Natural killer cell (primary cell): Measurements from ENCODE around the gene SLC25A21. TPM values are rescaled to one million over a fixed set of nuclear protein-coding genes. Genes with fewer than 3 reads are reported as not detected.

Experiments used
- ATAC-seq, 3 donors: fragments of 150-1000 bp in 2 of 3; fragments of 200-7000 bp in 1 of 3; cut with Tn5 transposase; 1 replicate in 1 of 3; 2 replicates in 2 of 3; pipeline ENCODE4 v1.10.0; 2021; ENCODE audit warnings: mild to moderate bottlenecking in 2 of 3, moderate library complexity in 2 of 3
- DNase-seq, 2 donors: peaks; one replicate each; pipeline versions ENCODE4 v3.0.0 to v3.0.0-alpha.2; 2013 to 2021; ENCODE audit warnings: mixed read lengths in 1 of 2
- H3K27ac ChIP-seq: one replicate; pipeline ENCODE4 v1.5.1; 2013; ENCODE audit warnings: mild to moderate bottlenecking, low read length
- H3K27me3 ChIP-seq: one replicate; pipeline ENCODE4 v1.6.1; 2013; ENCODE audit warnings: low read length; ENCODE audit not compliant: control insufficient read depth, insufficient read depth
- H3K36me3 ChIP-seq: one replicate; pipeline ENCODE4 v1.6.1; 2013; ENCODE audit warnings: low read length; ENCODE audit not compliant: control insufficient read depth, insufficient read depth
- H3K4me1 ChIP-seq: one replicate; pipeline ENCODE4 v1.6.1; 2013; ENCODE audit warnings: low read length; ENCODE audit not compliant: control insufficient read depth, insufficient read depth
- H3K4me3 ChIP-seq: one replicate; pipeline ENCODE4 v1.5.1; 2013; ENCODE audit warnings: low read length
- H3K9me3 ChIP-seq: one replicate; pipeline ENCODE4 v1.6.1; 2013; ENCODE audit warnings: low read length; ENCODE audit not compliant: control insufficient read depth, insufficient read depth
- H3K27ac Mint-ChIP-seq, 2 donors: one replicate each; pipeline ENCODE4 v1.8.0; 2022; ENCODE audit warnings: mild to moderate bottlenecking in 2 of 2, mixed read lengths in 2 of 2, moderate library complexity in 1 of 2
- H3K27me3 Mint-ChIP-seq, 2 donors: one replicate each; pipeline ENCODE4 v1.8.0; 2022; ENCODE audit warnings: low read depth in 2 of 2, mixed read lengths in 2 of 2
- H3K36me3 Mint-ChIP-seq: one replicate; pipeline ENCODE4 v1.8.0; 2022; ENCODE audit warnings: mixed read lengths
- H3K4me1 Mint-ChIP-seq, 2 donors: one replicate each; pipeline ENCODE4 v1.8.0; 2022; ENCODE audit warnings: mixed read lengths in 2 of 2
- H3K4me3 Mint-ChIP-seq: one replicate; pipeline ENCODE4 v1.8.0; 2022; ENCODE audit warnings: mild to moderate bottlenecking, moderate library complexity, mixed read lengths
- H3K9me3 Mint-ChIP-seq, 2 donors: one replicate each; pipeline ENCODE4 v1.8.0; 2022; ENCODE audit warnings: mixed read lengths in 2 of 2
- WGBS: methylation state at CpG from one replicate; pipeline ENCODE4 v1.1.7; 2013; ENCODE audit warnings: missing lambda C conversion rate; ENCODE audit not compliant: insufficient coverage; 5-methylcytosine and 5-hydroxymethylcytosine counted together
- intact Hi-C: fragments of 100-400 bp; cut with micrococcal nuclease; formaldehyde crosslinking; loops from one replicate; pipeline ENCODE4 v1.14.2; 2022
- total RNA-seq, 4 donors: library from RNA; stranded (reverse); fragments of 120-200 nt in 1 of 4; gene quantifications; one replicate each; pipeline versions ENCODE4 v1.2.3 to v1.2.4, GENCODE V29; 2013 to 2022
- TF ChIP-seq, protein P1 (sequence below): fragments of 200-600 bp; IDR thresholded peaks from one replicate; pipeline ENCODE4 v1.8.0; 2022; ENCODE audit warnings: antibody characterized with exemption

SLC25A21 gene
- total RNA-seq, 3 donors from 2014 or later (not counting 1 experiment from before 2014, with no cell fraction given): not detected

DNA sequence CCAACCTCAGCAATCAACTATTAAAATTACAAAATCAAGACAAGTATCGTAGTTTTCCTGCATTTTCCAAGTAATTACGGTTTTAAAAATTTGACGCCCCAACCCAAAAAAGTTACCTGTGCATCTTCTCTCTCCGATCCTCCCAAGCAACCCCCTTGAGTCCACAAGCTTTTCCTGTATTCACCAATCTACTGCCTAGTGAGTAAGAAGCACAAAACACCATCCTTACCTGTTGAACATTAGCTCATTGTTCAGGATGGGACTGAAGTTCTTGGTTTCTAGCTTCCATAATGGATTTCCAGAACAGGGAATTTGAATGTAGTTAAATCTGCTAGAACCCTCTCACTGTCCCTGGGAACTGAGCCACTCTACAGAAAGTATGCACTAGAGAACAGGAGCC is 348.8 kb downstream of the SLC25A21 start:
- no peak for ATAC-seq
- Mint-ChIP-seq H3K27me3 (no peaks in the 10 kb centered on the region), H3K36me3 (no peaks in the 10 kb centered on the region), H3K4me3 (no peak overlapping the region), H3K9me3 (peaks cover 1 to 7% of the 10 kb centered on the region in 2 donors), H3K4me1 (no peaks in the 10 kb centered on the region), H3K27ac (no peak overlapping the region)
- 73% methylated on average over 4 of the region's 4 CpGs for WGBS
- Histone ChIP-seq H3K27ac (no peak overlapping the region), H3K36me3 (no peaks in the 10 kb centered on the region), H3K4me1 (no peaks in the 10 kb centered on the region), H3K4me3 (no peak overlapping the region), H3K9me3 (no peaks in the 10 kb centered on the region), H3K27me3 (no peaks in the 10 kb centered on the region)
- DNase-seq: no peak
- TF ChIP-seq, protein P1, sequence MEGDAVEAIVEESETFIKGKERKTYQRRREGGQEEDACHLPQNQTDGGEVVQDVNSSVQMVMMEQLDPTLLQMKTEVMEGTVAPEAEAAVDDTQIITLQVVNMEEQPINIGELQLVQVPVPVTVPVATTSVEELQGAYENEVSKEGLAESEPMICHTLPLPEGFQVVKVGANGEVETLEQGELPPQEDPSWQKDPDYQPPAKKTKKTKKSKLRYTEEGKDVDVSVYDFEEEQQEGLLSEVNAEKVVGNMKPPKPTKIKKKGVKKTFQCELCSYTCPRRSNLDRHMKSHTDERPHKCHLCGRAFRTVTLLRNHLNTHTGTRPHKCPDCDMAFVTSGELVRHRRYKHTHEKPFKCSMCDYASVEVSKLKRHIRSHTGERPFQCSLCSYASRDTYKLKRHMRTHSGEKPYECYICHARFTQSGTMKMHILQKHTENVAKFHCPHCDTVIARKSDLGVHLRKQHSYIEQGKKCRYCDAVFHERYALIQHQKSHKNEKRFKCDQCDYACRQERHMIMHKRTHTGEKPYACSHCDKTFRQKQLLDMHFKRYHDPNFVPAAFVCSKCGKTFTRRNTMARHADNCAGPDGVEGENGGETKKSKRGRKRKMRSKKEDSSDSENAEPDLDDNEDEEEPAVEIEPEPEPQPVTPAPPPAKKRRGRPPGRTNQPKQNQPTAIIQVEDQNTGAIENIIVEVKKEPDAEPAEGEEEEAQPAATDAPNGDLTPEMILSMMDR: no peak
- intact Hi-C loops: no loop called here

DNA sequence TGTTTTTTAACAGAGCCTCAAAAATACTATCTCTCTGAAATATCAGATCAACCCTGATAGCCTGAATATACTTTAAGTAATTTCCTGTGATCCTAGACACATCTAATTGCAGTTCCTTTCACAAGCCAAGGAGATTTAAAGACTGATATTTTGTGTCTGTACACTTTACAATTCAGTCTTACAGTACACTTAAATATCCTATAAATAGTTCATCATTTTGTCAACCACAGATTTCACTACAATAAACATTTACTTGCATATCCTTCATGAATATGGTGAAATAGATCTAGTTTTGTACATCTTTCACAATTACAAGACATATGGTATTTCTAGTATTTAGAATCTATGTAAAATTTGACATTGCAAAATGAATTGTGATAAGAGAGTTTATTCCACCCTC is 349.7 kb downstream of the SLC25A21 start:
- Mint-ChIP-seq H3K4me3 (no peak overlapping the region), H3K4me1 (no peaks in the 10 kb centered on the region), H3K36me3 (no peaks in the 10 kb centered on the region), H3K9me3 (peaks cover 0 to 7% of the 10 kb centered on the region in 2 donors), H3K27me3 (no peaks in the 10 kb centered on the region), H3K27ac (no peak overlapping the region)
- TF ChIP-seq, protein P1: no peak
- ATAC-seq (no peak), DNase-seq (no peak)
- H3K9me3 ChIP-seq: no peaks in the 10 kb centered on the region
- H3K36me3 ChIP-seq: no peaks in the 10 kb centered on the region
- intact Hi-C loops: no loop called here
- no peaks in the 10 kb centered on the region for H3K4me1 ChIP-seq
- H3K27me3 ChIP-seq: no peaks in the 10 kb centered on the region
- H3K27ac ChIP-seq: no peak overlapping the region
- H3K4me3 ChIP-seq: no peak overlapping the region

DNA sequence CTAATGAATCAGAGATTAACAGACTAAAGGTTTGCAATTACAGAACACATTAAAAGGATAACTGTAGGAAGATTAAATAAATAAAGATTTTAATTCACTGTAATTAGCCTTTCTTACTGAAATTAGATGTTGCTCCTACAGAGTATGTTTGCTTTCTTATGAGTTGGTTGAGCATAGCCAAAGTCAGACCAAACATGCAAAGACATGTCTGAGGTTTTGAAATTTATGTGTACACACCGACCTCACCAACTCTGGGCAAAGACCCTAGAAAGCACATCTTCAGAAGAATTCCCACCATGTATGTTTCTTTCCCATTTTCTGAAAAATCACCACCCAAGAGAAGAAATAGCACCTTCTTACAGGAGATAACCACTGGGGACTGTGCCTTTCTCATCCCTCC is 351.5 kb downstream of the SLC25A21 start:
- H3K27me3 Mint-ChIP-seq: no peaks in the 10 kb centered on the region
- no peak overlapping the region for H3K4me3 ChIP-seq
- DNase-seq (no peak), ATAC-seq (no peak)
- H3K36me3 ChIP-seq: no peaks in the 10 kb centered on the region
- TF ChIP-seq, protein P1: no peak
- no peak overlapping the region for H3K27ac Mint-ChIP-seq
- no peak overlapping the region for H3K4me3 Mint-ChIP-seq
- H3K4me1 Mint-ChIP-seq: no peaks in the 10 kb centered on the region
- no peaks in the 10 kb centered on the region for H3K4me1 ChIP-seq
- no peak overlapping the region for H3K27ac ChIP-seq
- no peaks in the 10 kb centered on the region for H3K9me3 ChIP-seq
- intact Hi-C loops: no loop called here
- 67% methylated on average over 1 of the region's 1 CpG for WGBS
- no peaks in the 10 kb centered on the region for H3K36me3 Mint-ChIP-seq
- peaks cover 2 to 4% of the 10 kb centered on the region in 2 donors for H3K9me3 Mint-ChIP-seq
- H3K27me3 ChIP-seq: no peaks in the 10 kb centered on the region

DNA sequence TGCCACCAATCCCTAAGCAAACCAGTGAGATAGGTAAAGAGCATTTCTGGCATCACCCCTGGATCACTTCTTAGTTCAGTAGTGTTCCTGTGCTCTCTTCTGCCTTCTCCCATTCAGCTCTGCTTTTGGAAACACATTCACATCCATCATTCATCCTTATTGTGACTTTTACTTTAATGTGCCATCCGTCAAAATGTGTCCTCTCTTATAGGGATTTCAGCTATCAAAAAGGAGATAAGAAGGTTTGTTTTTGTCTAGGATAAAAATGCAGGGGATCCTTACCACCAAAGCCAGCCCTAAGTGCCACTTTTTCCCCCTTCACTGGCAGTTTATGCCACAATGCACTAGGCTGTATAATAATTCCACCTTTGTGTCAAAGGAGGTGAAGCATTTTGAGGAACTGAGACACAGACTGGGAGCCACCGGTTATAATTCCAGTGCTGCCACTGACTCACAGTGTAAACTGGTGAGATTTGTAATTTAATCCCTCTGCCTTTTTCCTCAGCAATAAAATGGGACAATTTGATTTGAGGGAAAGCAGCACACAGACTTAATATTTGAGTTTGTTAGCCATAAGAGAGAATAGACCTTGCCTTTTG is 352.2 kb downstream of the SLC25A21 start:
- Histone ChIP-seq H3K27ac (no peak overlapping the region), H3K9me3 (no peaks in the 10 kb centered on the region), H3K27me3 (no peaks in the 10 kb centered on the region), H3K4me1 (no peaks in the 10 kb centered on the region), H3K36me3 (no peaks in the 10 kb centered on the region), H3K4me3 (no peak overlapping the region)
- intact Hi-C loops: no loop called here
- ATAC-seq (no peak), DNase-seq (no peak)
- Mint-ChIP-seq H3K4me3 (no peak overlapping the region), H3K27ac (no peak overlapping the region), H3K27me3 (no peaks in the 10 kb centered on the region), H3K36me3 (no peaks in the 10 kb centered on the region), H3K4me1 (no peaks in the 10 kb centered on the region), H3K9me3 (peaks cover 2 to 4% of the 10 kb centered on the region in 2 donors)
- TF ChIP-seq, protein P1: no peak
- 50% methylated on average over 1 of the region's 2 CpGs for WGBS
